Epithelial cell of esophagus (primary cell): Measurements from ENCODE around the gene ST8SIA1.
A peak's percentile ranks its signal among the peaks of the same experiment; 100 is the strongest.

Source experiments
- DNase-seq: peaks from one replicate; pipeline ENCODE4 v3.0.0; 2010; ENCODE audit warnings: low read depth
- H3K4me3 ChIP-seq: 2 replicates; pipeline ENCODE4 v1.5.1; 2011; ENCODE audit warnings: mild to moderate bottlenecking, low read length, control low read depth
- CTCF ChIP-seq: IDR thresholded peaks from 2 replicates; pipeline ENCODE4 v1.5.1; 2011; ENCODE audit warnings: low read depth, mild to moderate bottlenecking, low read length, control low read depth, inconsistent platforms; ENCODE audit not compliant: insufficient read depth; ENCODE audit errors: missing control alignments

Gene ST8SIA1

GRCh38 chr12:22313963-22314330 lies 20.6 kb downstream of the ST8SIA1 start:
- no peak overlapping the region for H3K4me3 ChIP-seq
- no peak for DNase-seq
- no peak for TF ChIP-seq CTCF

- peak; percentile 23 for DNase-seq
- TF ChIP-seq CTCF, result no peak
- H3K4me3 ChIP-seq, result no peak overlapping the region
These were observed 21.1 kb downstream of the ST8SIA1 start for GRCh38 chr12:22313286-22313962.

- DNase-seq, result peak; percentile 78
- no peak for TF ChIP-seq CTCF
These were observed 22.2 kb downstream of the ST8SIA1 start for GRCh38 chr12:22312336-22312735.

GRCh38 chr12:22310709-22311108 lies 23.8 kb downstream of the ST8SIA1 start:
- no peak overlapping the region for H3K4me3 ChIP-seq
- no peak for DNase-seq
- no peak for TF ChIP-seq CTCF

More at GRCh38 chr12:22312336-22312735, 22.2 kb downstream of the ST8SIA1 start:
- no peak overlapping the region for H3K4me3 ChIP-seq

GRCh38 chr12:22310275-22310674 lies 24.2 kb downstream of the ST8SIA1 start:
- no peak for DNase-seq
- no peak for TF ChIP-seq CTCF
- no peak overlapping the region for H3K4me3 ChIP-seq

- peak; percentile 59 for DNase-seq
- no peak for TF ChIP-seq CTCF
- H3K4me3 ChIP-seq, result no peak overlapping the region
These were observed 26.7 kb downstream of the ST8SIA1 start for GRCh38 chr12:22307811-22308210.

- no peak overlapping the region for H3K4me3 ChIP-seq
- no peak for DNase-seq
- TF ChIP-seq CTCF, result no peak
These were observed 28.2 kb downstream of the ST8SIA1 start for GRCh38 chr12:22306311-22306710.
